NCI-H2227 treated with DMSO at 0.1 percent for 48 hours (cell line): Measurements from ENCODE around the gene SOHLH2.

ENCODE experiments used
- DNase-seq: peaks from one replicate; lab custom pipeline; 2025; lab: John Stamatoyannopoulos, UW

The SOHLH2 gene

GRCh38 chr13:36188441-36188840 lies 25.9 kb downstream of the SOHLH2 start:
- DNase-seq = no peak

GRCh38 chr13:36183901-36184300 lies 30.5 kb downstream of the SOHLH2 start:
- no peak for DNase-seq

GRCh38 chr13:36175621-36176020 lies 38.7 kb downstream of the SOHLH2 start:
- no peak for DNase-seq

DNA sequence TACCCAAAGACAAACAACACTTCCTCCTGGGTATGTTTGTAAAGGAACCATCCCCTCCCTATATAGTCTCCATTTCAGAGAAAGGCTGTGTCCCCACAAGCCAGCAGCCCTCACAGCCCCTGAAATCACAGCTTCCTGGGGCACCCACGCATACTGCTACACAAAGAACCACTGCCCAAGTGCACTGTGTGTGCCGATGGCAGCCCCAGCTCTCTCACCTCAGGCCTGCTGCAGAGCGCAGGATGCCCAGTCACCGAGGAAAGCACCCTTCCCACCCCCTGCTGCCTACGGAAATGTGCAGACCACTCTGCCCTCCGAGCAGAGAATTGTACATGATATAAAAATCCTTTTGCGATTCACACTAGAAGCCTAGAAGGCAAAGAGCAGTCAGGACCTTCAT lies 39.4 kb downstream of the SOHLH2 start:
- no peak for DNase-seq

GRCh38 chr13:36173571-36174322 lies 40.6 kb downstream of the SOHLH2 start:
- no peak for DNase-seq

DNA sequence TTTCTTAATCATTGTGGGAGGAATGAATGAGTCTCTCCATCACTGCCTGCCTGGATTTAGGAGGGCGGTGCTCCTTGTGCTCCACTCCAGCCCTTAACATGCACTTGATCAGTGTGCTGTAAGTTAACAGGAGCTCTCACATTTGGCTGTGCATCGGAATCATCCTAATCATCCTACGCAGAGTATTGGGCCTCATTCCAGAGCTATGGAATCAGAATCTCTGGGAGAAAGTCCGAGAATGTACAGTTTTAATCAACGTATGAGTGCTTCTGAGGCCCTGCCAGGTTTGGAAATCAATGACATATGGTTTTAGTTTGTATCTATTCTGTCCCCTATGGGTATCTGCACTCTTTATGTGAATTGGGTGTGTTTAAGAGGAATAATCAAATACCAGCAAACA lies 48.3 kb downstream of the SOHLH2 start:
- DNase-seq = no peak

GRCh38 chr13:36163809-36164308 lies 50.5 kb downstream of the SOHLH2 start:
- DNase-seq = peak; percentile 75

GRCh38 chr13:36163286-36163685 lies 51.1 kb downstream of the SOHLH2 start:
- peak; percentile 52 for DNase-seq

DNA sequence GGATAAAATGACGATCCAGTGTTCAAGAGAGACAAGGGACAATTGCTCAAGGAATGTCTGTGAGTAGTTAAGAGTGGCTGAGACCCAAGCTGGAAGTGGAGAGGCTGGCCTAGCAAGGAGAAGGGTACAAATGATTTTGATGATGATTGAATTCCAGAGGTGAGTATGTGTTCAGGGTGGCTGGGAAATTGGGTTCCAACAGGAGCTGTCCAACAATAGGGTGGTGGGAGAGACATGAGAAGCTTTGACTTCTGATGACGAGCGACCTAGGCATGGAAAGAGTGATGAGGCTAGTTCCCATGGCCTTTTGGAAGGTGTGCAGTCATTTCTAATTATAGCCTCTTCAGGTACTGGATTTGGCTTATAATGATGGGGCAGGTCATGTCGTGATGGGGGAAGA lies 54.1 kb downstream of the SOHLH2 start:
- no peak for DNase-seq

- no peak for DNase-seq
Measured at GRCh38 chr13:36158611-36159010, 55.7 kb downstream of the SOHLH2 start.

DNA sequence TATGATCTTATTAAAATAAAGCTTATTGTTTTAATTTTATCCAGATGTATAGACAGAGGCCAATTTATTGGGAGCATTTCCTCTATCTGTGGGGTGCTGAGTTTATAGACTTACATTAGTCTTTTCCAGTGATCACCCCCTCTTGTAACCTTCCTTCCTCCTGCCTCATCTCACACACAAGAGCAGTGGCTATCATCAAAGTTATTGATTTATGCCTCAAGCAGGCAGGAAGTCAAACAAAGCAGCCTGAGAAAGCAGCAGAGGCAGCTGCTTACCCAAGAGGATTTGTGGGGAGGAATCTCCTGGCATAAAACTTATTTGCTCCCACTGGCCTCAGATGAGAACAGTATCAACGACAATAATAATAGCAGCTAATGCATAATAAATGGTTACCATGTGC lies 56.9 kb downstream of the SOHLH2 start:
- DNase-seq = no peak

GRCh38 chr13:36154567-36155291 lies 59.6 kb downstream of the SOHLH2 start:
- no peak for DNase-seq

GRCh38 chr13:36151591-36151990 lies 62.8 kb downstream of the SOHLH2 start:
- DNase-seq = no peak

- DNase-seq = no peak
Measured at GRCh38 chr13:36148446-36148845, 65.9 kb downstream of the SOHLH2 start.

- no peak for DNase-seq
Measured at GRCh38 chr13:36147330-36147729, 67.0 kb downstream of the SOHLH2 start.

GRCh38 chr13:36146511-36147269 lies 67.7 kb downstream of the SOHLH2 start:
- DNase-seq = no peak

GRCh38 chr13:36143738-36144137 lies 70.6 kb downstream of the SOHLH2 start:
- no peak for DNase-seq

- no peak for DNase-seq
Measured at GRCh38 chr13:36142735-36143134, 71.6 kb downstream of the SOHLH2 start.

DNA sequence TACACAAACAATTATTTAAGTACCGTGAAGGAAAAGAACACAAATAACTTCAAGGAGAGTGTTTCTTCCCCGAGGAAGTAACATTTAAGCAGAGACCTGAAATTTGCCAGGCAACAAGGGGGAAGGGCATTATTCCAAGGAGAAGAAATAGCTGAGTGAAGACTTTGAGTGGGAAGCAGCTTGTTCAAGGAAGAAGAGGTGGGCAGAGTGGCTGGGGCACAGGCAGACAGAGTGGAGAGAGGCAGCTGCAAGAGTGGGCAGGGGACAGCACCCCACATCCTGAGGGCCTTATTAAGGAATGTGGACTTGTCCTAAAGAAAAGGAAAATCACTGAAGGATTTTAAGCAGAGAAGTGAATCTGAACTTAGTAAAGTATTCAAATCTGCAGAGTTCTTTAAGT lies 78.5 kb downstream of the SOHLH2 start:
- DNase-seq = peak; percentile 11

DNA sequence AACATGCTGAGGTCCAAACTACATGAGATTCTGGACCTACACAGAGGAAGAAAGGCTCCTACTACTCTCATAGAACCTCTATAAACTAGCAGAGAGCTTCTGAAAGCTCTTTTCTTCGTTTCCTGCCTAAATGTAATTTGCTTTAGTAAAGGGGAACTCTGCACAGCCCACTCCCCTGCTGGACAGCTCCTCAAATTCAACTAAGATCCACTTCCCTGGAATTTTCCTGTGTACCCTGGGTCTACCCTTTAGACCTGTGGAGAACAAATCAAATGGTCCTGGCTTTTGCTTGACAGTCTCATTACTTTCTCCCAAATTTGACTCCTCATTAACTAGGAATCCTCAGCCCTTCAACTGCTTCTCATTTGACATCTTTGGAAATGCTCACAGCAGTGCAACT lies 79.7 kb downstream of the SOHLH2 start:
- no peak for DNase-seq

DNA sequence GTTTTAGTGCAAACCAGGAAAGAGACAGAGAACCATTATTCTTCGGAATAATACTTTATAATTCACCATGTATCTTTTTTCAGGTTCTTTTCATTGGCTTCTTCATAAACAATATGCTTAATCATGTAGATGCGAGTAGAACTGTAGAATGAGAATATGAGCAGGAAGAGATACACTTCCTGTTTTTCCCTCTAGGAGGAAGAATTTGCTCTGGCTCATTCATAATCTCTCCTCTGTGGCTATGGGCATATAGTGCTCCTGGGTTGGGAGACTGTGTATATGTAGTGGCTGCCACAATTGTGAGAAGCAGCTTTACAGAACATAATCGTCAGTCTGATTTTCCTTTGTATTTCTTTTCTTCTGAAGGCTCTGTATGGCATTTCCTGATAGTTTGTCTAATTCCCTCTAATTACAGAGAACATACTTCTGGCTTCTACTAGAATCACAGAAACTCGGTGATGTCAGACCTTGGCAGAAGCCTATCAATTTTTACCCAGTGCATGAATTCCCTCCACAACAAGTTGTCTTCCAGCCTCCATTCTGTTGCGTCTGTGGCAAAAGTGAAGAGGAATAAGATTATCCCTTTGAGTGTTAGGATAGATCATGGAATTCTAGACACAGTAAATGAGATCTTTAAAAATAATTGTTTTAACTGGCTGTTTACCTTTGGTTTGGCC lies 80.3 kb downstream of the SOHLH2 start:
- DNase-seq = peak; percentile 42

DNA sequence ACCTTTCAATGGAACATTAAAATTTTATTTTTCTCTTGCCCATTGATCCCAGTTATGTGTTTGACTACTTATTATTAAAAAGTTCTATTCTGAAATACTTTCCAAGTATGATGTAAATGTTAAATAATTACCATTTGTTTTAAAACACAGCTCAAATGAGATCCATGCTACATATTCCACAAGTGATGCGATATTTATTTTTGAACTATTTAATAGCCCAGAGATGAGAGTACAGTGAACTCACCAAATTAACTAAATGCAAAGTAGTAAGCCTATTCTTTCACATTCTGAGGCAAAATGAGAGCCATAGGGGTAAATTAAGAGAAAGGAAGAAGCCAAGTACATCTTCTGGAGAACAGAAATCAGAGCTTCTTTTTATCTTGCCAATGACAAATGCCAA lies 82.0 kb downstream of the SOHLH2 start:
- no peak for DNase-seq
